Glomerular visceral epithelial cell (primary cell): ENCODE results near the gene MYO16.
"Not testable (repeated sequence)": the region's sequence is repeated elsewhere in the genome, so short reads cannot be mapped to it uniquely, and the experiment has no call there.

Experiments
- DNase-seq: peaks from one replicate; pipeline ENCODE4 v3.0.0-alpha.2; 2016; ENCODE audit errors: extremely low spot score

Gene MYO16

DNA sequence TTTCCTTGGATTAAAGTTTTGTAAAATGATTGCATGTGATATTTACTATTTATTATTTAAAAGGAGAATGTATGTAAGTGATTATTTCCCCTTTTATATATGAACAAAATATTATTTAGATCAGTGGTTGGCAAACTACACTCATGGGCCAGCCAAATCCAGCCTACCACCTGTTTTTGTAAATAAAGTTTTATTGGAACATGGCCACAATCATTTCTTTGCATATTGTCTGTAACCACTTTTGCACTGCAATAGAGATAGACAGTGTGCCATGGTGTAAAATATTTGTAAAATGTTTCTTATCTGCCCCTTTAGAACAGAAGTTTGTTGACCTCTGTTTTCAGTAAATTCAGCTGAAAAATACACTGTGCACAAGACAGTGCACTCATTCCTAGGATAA is 426.4 kb downstream of the MYO16 start:
- no peak for DNase-seq

DNA sequence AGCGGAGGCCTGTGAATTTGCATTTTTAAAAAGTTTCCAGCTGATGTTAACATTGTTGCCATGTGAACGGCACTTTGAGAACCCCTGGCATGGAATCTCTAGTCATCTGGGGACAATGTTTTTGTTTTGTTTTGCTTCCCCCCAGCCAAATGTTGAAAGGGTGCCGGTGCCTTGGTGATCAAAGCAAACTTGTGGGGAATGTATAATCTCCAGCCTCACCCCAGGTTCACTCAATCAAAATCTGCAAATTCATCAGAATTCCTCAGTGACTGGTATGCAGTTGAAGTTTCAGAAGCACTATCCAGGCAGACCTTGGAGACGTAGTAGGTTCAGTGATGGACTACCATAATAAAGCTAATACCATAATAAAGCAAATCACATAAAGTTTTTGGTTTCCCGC is 428.7 kb downstream of the MYO16 start:
- DNase-seq, result no peak

GRCh38 chr13:109072505-109072904 is 443.1 kb downstream of the MYO16 start:
- no peak for DNase-seq

GRCh38 chr13:109074436-109074835 is 445.0 kb downstream of the MYO16 start:
- no peak for DNase-seq

GRCh38 chr13:109074853-109075252 is 445.4 kb downstream of the MYO16 start:
- no peak for DNase-seq

GRCh38 chr13:109087916-109088623 is 458.7 kb downstream of the MYO16 start:
- DNase-seq, result no peak

- DNase-seq, result no peak
Observed at GRCh38 chr13:109088624-109088917, 459.2 kb downstream of the MYO16 start.

DNA sequence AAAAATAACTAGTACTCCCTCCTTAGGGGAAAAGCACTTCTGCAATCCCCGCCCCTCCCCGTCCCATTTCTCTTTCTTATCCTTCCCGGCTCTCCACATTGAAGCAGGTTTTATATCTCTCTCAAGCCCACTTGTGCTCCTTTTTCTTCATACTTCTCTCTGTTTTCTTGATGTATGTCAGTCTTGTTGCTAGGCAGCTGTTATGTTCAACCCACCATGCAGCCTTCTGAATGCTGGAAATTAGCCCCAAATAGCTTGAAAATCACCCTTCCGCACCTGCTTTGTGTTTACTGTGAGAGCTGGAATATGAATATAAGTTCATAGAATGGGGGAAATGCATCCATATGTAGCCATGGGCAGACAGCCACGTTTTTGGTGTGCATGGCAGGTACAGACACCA is 461.4 kb downstream of the MYO16 start:
- DNase-seq, result no peak

DNA sequence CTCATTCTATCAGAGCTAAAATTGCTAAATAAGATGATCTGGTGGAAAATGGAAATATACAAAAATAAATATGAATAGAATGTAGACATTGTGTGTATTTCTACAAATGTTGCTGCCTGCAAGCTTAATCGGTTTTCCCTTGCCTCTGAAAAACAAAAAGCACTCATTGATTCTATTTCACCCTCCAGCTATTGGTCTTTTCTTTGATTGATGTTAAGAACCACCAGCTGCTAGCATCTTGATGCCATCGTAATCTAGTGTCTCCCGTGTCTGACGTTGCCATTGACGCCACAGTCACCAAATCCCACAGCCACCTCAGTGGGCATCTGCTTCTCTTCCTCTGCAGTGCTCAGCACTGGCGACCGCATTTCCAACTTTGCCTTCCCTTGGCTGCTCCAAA is 461.8 kb downstream of the MYO16 start:
- DNase-seq, result no peak

DNA sequence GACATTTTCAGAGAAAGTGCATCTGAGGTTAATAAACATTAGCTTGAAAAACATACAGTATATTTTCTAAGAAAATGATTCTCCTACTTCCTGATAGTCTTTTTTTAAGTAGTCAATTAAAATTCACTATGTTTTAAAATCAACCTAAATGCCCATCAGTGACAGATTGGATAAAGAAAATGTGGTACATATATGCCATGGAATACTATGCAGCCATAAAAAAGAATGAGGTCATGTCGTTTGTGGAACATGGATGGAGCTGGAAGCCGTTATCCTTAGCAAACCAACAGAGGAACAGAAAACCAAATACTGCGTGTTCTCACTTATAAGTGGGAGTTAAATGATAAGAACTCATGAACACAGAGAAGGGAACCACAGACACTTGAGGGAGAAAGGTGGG is 462.8 kb downstream of the MYO16 start:
- DNase-seq, result not testable (repeated sequence)

- no peak for DNase-seq
Observed at GRCh38 chr13:109093998-109094397, 464.6 kb downstream of the MYO16 start.

DNA sequence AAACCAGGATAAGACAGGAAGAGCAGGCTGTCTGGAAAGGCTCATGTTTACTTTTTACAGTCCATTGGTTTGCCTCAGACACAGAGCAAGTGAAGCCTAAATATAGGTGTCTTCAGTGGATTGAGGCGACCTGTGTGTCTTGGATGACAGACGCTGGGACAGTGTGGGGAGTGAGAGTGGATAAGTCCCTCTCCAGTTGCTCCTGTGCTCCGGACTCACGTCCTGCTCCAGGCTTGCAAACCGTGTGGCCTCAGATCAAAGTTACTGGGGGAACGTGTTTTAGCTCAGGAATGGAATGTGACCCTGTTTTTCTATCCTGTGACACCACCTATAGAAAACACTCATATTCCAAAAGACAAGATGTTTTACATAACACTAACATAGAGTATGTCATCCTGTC is 465.7 kb downstream of the MYO16 start:
- no peak for DNase-seq

- DNase-seq, result no peak
Observed at GRCh38 chr13:109096101-109096500, 466.7 kb downstream of the MYO16 start.

DNA sequence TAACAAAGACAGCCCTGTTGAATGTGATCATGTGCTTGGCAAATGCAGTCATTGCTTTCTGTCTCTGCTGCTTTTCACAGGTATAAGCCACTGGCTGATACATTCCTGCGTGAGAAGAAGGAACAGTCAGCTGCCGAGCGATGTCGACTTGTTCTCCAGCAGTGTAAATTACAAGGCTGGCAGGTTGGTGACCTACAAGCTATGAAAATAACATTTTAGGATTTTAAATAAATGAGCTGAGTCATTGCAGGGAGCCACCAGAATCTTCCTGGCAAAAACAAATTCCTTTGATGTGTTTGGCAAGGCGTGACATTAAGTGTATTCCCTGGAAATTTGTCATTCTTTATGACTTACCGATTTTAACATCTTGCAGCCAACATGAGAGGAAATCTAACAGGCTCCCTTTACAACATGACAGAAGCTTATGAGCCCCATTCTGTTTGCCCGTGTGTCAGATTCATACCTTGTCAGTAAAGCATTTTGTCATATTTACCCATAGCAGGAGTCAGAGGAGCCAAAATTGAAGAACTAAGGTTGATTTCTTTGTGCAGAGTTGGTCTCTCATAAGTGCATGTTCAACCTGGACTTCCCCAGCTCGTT is 471.4 kb downstream of the MYO16 start:
- DNase-seq, result no peak

DNA sequence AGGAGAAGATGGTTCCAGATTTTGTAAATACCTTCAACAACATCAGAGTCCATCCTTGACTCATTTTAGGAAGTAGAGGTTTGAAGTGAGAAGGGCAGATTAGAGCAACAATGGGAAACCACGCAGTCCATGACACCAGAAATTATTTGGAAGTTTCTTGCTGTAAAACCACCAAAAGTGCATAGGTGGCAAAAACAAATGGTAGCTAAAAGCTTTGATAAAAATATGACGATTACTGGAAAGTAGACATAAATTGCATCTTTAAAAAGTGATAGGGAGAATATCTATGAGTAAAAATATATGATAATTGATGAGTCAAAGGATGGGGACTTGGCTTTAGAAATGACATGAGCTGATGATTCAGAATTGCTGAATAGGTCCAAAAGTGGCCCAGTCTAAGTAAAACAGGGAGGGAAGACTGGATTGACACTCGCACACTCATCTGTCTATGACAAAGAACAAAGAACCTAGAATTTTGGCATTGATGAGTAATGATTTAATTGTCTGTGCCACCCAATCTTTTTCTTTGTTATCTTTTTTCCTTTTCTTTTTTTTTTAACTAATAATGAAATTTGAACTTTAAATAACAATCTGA is 472.2 kb downstream of the MYO16 start:
- DNase-seq, result no peak

DNA sequence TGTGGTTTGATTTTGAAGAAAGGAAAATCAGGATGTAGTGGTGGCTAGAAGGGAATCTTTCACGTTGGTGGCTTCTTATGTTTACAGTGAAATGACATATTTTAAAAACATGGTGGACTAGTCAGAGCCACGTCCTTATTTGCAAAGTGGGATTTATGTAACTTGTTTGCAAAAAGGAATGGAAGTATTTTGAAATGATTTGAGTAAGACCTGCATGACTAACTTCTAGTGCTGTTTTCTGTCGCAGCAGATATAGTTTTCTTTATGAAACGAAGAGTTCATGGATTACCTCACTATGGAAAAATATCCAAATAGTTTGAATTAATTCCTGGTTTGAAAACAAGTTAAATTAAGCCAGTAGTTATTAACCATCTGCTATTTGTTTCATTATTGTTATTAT is 476.5 kb downstream of the MYO16 start:
- DNase-seq, result no peak

GRCh38 chr13:109110159-109110558 is 480.7 kb downstream of the MYO16 start:
- DNase-seq, result no peak

GRCh38 chr13:109111141-109111540 is 481.7 kb downstream of the MYO16 start:
- DNase-seq, result no peak

GRCh38 chr13:109113427-109113826 is 484.0 kb downstream of the MYO16 start:
- no peak for DNase-seq

- no peak for DNase-seq
Observed at GRCh38 chr13:109114162-109114561, 484.8 kb downstream of the MYO16 start.

DNA sequence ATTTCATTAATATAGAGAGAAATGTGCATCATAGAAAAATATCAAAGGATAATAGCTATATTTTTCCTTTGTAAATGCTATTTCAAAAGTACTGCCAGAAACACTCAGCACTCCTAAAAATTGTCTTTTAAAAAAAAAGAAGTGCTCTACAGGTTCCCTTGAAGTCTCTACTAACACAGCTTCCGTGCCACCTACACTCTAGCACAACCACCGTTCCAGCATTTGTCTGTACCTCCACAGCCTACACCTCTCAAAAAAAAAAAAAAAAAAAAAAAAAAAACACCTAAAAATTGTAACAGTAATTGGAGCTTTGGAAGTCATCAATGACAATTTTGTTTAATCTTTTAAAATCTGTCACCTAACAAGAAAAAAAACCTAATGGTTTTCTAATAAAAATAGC is 485.6 kb downstream of the MYO16 start:
- DNase-seq, result no peak

GRCh38 chr13:109118521-109118920 is 489.1 kb downstream of the MYO16 start:
- DNase-seq, result no peak

- no peak for DNase-seq
Observed at GRCh38 chr13:109119896-109120295, 490.5 kb downstream of the MYO16 start.

DNA sequence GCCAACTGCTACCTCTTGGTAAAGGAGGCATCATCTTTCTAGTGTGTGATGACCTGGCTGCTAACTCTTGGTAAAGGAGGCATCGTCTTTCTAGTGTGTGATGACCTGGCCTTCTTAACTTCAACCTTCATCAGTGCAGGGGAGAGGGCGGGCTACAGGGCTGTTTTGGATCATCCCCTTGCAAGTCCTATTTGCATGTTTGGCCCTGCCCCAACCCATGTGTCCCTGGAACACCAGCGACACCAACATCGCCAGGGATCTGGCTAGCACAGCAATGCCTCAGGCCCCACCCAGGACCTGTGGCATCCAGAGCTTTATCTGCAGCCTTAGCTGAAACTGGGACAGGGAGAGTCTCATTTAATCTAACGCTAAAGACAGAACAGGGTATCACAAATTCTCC is 492.4 kb downstream of the MYO16 start:
- no peak for DNase-seq
